AG08395 (cell line): ENCODE data around the gene YES1.
"Not testable (repeated sequence)": the region's sequence is repeated elsewhere in the genome, so short reads cannot be mapped to it uniquely, and the experiment has no call there.

Experiments used
- DNase-seq: peaks from one replicate; pipeline ENCODE4 v3.0.0; 2012; ENCODE audit warnings: mixed read lengths, low spot score

The YES1 gene

GRCh38 chr18:820591-821165 is 8.6 kb upstream of the YES1 start:
- no peak for DNase-seq

- DNase-seq = no peak
Observed at GRCh38 chr18:816869-817268, 4.8 kb upstream of the YES1 start.

DNA sequence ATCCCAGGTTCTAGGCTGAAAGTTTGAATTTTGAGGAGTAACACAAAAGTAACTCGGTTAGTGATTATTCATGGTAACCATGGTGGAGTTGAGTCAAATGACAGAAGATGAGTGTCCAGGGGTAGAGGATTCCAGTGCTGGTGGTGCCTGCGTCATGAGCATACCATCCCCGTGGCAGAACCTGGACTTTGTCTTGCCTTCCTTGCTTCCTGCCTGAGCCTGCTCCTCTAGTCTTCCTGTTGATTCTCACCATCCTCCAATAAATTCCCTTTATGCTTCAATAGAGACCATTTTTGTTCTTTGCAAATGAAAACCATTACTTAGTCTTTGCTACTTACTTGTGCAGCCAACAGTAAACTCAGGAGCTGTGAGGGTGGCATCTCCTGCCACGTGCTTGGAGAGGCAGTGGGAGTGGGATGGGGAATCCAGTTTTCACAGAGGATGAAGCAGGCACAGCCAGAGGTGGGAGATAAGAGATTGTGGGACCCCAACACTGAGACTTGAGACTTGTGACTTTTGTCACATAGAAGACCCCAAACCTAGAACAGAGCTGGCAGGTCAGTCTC is 4.1 kb upstream of the YES1 start:
- DNase-seq = no peak

GRCh38 chr18:815353-815752 is 3.3 kb upstream of the YES1 start:
- no peak for DNase-seq

DNA sequence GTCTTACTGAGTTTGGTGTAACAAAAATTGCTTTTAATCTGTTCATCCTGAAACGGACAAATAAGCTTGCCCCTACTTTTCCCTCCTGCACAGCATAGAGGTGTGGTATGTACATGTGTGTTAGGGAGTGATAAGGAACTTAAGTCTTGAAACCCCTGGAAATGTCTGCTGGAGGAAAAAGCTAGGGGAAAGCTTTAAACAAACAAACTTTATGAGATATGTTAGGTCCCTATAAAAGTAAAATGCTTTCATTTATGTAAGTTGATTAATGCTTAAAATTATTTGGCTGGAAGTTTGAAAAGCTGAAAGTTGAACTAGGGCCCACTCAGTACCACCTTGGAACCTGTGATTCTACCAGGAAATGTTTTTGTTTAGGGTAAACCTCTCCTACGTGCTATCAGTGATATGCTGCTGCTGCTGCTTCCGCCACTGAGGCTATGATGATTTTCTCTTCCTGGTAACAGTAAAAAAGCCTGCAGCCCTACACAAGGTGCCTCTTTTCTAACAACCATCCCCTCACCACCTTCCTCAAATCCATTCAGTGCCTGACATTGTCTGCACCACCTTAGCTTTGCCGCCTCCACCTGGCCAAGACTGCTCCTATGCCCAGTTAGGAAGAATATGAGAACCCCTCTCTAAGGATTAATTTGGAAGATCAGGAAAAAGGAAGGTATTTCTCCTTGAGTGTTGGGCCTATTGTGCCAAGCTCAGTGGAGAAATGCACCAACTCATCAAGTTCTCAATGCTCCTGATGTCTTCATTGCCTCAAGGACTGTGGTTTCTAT is 2.5 kb upstream of the YES1 start:
- no peak for DNase-seq

- DNase-seq = no peak
Observed at GRCh38 chr18:813172-814071, 1.4 kb upstream of the YES1 start.

- peak; percentile 82 for DNase-seq
Observed at GRCh38 chr18:812376-813171, 532 bp upstream of the YES1 start.

- no peak for DNase-seq
Observed at GRCh38 chr18:811182-811891, 705 bp downstream of the YES1 start.

- DNase-seq = no peak
Observed at GRCh38 chr18:809985-810642, 1.9 kb downstream of the YES1 start.

- DNase-seq = not testable (repeated sequence)
Observed at GRCh38 chr18:809228-809627, 2.8 kb downstream of the YES1 start.

DNA sequence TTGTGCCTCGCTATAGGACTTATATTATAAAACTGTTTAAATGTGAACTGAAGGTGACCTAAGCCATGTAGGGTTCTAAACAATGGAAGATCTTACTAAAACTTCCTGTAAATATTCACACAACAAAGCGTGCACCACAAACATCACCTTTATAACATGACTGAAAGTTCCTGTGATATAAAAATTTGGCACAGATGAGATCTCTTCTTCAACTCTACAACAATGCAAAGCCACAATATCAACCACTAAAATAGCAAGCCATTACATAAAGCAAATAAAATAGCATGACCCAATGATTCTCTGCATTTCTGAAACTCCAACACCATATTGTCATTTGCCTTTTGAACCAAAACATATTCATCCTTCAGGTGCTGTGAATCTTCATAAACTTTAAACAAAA is 3.5 kb downstream of the YES1 start:
- DNase-seq = no peak

GRCh38 chr18:808086-808485 is 4.0 kb downstream of the YES1 start:
- DNase-seq = no peak

DNA sequence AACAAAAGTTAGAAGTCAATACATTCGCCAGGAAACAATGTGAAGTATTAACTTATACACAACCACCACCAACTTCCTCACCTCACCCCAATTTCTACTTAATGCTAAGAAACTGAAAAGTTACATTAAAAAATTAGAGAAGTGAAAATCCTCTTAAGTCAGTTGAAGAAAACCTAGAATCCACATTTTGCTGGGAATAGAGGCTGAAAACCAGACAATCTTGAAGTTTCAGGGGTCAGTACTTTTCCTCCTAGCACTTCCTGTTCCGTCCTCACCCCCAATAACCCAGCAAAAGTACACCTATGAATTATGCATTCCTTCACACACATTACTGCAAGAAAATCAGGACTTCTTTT is 6.3 kb downstream of the YES1 start:
- no peak for DNase-seq

GRCh38 chr18:805008-805754 is 6.9 kb downstream of the YES1 start:
- no peak for DNase-seq

DNA sequence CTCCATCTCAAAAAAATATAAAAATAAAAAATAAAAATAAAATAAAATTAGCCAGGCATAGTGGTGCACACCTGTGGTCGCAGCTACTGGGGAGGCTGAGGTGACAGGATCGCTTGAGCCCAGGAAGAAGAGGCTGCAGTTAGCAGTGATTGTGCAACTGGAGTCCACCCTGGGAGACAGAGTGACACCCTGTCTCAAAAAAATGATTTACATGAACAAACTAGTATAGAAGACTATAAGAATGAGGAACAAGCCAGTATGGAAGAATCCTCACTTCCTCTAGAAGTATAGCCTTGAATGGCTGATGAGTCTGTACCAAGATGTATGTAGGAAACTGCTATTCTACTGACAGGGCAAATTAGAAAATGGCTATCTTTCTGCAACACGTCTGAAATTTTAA is 10.9 kb downstream of the YES1 start:
- no peak for DNase-seq

DNA sequence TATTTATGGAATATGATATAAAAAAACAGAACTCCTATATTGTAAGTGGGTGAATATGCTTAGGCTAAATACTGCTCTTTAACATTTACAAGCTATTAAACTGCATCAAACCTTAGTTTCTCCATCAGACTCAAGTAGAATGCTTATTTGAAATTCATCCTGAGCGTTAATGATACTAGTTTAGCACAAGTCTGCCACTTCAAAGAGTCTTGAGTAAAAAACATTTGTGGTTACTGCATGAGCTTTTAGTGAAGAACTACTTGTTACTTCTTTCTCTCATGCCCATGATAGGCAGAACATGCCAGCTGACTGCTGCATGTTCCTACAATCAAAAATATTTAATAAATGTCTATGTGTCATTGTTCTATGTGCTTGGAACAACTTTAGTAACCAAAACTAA is 12.1 kb downstream of the YES1 start:
- DNase-seq = no peak

DNA sequence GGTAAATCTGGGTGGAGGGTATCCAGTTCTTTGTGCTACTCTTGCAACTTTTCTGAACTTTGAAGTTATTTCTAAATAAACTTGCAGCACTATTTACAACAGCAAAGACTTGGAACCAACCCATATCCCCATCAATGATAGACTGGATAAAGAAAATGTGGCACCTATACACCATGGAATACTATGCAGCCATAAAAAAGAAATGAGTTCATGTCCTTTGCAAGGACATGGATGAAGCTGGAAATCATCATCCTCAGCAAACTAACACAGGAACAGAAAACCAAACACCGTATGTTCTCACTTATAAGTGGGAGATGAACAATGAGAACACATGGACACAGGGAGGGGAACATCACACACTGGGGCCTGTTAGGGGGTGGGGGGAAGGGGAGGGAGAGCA is 16.7 kb downstream of the YES1 start:
- DNase-seq = not testable (repeated sequence)

DNA sequence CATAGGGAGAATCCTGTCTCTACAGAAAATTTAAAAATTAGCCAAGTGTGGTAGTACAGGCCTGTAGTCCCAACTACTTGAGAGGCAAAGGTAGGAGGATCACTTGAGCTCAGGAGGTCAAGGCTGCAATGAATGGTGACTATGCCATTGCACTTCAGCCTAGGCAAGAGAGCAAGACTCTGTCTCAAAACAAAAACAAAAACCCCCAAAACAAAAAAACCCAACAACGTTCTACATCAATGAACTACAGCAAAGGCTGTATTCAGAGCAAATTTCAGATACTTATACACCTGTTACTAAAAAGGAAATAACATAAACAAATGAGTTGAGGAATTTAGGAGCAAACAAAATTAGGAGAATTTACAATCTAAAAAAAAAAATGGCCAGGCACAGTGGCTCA is 22.6 kb downstream of the YES1 start:
- no peak for DNase-seq

DNA sequence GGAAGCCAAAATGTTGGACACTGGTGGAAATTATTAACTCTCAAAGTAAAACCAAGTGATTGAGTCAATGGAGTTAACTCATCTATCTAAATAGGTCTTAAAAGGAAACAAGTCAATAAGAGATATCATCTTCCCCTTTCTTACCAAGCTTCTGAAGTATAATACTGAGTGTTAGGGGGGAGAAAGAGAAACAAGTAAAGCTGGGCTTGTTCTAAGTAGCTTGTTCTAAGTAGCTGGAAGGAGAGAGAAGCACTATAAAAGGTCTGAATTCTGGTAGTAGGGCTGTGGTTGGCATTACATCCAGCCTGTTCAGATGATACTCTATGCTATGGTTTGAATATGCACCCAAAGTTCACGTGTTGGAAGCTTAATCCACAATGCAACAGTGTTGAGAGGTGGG is 26.8 kb downstream of the YES1 start:
- no peak for DNase-seq
